GM18951 (cell line): ENCODE data around the gene MEF2B.

ENCODE experiments used
- POLR2A ChIP-seq: IDR thresholded peaks from 4 replicates; pipeline ENCODE4 v1.6.1; 2011; ENCODE audit warnings: mild to moderate bottlenecking; ENCODE audit not compliant: insufficient read length, insufficient read depth; ENCODE audit errors: extremely low read depth
- in situ Hi-C: fragments of 300-500 bp; cut with MboI; formaldehyde crosslinking; loops from one replicate; pipeline ENCODE4 v1.12.0; 2022; ENCODE audit warnings: low sequenced_read_pairs, mixed read lengths, inconsistent platforms; ENCODE audit not compliant: unreplicated experiment

The MEF2B gene

DNA sequence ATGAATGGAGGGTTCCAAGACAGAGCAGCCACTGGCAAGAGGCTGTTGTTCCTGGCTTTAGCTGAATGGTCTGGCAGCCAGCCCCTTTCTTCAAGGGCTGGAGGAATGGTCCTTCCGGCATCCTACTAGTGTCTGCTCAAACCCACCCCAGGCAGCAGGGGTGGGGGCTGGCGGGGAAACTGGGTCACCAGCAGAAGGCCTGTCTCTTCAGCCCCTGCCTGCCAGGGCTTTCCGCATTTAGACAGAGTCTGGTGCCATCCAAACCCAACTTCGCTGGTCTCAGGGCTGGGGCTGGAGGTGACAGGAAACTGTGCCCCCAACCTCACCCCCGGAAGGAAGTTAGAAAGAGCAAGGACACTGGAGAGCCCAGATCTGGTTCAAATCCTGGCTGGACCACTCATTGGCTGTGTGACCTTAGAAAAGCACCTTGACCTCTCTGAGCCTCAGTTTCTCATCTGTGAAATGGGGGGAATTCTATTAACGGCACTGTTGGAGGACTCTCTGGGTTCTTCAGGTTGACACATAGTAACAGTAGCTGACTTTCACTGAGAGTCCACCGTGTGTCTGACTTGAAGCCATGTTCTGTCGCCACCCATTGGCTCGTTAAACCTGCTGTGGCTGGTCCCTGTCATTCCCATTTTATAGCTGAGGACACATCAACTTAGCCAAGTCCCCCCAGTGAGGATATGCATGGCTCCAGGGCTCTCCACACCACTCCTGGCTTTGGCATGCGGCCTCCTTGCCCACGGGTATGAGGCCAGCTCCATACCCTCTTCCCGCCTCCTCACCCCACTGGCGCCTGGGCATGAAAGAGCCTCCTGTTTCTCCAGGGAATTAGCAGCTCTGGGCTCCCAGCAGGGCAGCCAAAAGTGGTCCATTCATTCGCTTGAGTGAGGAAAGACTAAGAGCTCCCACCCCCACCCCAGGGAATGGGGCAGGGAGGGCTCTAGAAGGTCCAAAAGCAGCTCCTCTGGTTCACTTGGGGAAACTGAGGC lies 35.6 kb upstream of the MEF2B start:
- TF ChIP-seq POLR2A = no peak
- in situ Hi-C loops = no loop called here

DNA sequence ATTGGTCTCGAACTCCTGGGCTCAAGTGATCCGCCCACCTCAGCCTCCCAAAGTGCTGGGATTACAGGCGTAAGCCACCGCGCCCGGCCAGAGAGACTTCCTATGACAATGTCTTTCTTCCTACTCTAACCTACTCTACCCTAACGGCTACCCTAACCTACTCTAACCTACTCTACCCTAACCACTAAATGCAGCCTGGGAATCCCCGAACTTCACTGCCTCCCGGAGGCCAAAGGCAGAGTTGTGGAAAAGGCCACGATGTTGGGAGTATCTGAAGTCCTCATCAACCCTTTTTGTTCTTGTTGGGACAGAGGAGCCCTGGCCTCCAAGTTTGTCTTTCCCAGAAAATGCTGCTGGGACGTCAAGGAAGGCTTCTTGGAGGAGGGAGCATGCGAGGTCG lies 34.1 kb upstream of the MEF2B start:
- in situ Hi-C loops = no loop called here
- TF ChIP-seq POLR2A = no peak

DNA sequence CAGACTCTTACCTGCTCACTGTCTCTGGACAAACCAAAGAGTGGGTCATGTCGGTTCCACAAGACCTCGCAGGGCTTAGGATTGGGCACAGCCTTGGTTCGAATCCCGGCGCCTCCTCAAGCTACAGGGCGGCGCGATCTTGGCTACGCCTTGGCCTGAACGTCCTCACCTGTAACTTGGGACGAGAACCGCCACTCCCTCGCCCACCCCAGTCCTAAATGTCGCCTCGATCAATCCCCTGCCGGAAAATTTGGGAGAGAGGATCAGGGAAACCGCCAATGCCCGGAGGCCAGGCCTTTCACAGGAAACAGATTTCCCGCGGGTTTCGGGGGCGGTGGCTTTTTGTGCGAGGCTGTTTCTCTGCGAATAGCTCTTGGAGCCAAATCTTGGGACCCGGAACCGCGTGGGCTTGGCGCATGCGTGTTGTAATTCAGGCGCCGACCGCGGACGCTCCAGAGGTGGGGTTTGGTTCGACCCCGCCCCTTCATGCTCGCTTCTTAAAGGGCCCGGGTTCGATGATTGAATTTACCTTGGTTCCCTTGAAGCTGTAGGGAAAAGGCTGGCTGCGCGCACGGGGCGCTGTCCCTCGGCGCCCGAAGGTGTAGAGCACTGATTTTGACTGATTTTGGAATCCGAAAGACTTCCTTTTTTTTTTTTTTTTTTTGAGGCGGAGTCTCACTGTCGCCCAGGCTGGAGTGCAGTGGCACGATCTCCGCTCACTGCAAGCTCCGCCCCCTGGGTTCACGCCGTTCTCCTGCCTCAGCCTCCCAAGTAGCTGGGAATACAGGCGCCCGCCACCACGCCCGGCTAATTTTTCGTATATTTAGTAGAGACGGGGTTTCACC lies 33.2 kb upstream of the MEF2B start, which contains the start of gene NR2C2AP:
TSS of gene NR2C2AP (minus strand) at position 403 of the 845 bp plus-strand sequence. CDS start at position 49, 354 bp downstream.
- in situ Hi-C loops = no loop called here
- peak; percentile 64 for TF ChIP-seq POLR2A

DNA sequence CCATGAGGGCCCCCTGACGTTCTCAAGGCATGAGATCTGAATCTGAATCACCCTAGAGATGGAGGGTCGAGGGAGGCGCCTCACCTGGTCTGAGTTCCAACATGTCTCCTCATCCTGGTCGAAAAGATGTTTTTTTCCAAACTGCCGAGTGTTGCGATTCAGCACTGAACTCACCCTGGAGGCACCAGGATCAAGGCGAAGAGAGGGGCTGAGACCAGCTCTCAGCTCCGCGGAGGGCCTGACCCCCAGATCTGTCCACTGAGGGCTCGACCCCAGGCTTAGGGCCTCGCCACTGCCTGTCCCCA lies 32.6 kb upstream of the MEF2B start:
- in situ Hi-C loops = no loop called here
- TF ChIP-seq POLR2A = no peak

DNA sequence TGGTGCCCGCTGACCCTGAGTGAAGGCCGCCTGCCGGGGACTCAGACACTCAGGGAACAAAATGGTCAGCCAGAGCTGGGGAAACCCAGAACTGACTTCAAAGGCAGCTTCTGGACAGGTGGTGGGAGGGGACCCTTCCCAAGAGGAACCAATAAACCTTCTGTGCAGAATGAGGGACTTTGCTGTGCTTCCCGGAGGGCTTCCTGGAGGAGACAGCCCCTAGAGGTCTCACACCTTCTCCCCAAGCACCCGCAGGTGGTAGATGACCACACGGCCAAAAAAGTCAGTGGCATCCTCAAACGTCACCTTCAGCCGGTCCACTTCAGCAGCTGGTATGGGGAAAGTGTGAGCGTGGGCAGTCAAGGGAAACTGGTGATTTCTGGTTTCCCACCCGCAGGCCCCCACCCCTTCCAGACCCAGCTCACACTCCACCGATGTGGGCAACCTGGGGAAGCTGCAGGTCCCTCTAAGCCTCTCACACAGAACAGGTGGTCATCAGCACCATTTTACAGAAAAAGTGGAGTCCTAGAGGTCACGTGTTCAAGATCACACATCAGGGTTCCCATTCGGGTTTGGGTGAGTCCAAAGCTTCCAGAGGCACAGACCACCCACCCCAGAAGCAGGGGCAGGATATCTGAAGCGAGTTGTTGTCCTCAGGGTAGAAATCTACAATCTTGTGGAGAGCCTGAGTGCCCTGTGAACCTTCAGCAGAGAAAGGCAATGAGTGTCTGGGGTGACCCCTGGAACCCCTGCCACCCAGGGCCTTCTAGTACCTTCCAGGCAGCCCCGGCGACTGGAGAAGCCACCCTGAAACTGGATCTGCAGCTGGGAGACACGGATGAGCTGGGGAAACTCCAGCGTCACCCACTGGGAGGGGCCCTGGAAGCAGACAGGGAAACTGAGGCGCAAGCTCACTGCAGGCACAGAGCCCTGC lies 31.9 kb upstream of the MEF2B start:
- in situ Hi-C loops = no loop called here
- TF ChIP-seq POLR2A = peak; percentile 11

DNA sequence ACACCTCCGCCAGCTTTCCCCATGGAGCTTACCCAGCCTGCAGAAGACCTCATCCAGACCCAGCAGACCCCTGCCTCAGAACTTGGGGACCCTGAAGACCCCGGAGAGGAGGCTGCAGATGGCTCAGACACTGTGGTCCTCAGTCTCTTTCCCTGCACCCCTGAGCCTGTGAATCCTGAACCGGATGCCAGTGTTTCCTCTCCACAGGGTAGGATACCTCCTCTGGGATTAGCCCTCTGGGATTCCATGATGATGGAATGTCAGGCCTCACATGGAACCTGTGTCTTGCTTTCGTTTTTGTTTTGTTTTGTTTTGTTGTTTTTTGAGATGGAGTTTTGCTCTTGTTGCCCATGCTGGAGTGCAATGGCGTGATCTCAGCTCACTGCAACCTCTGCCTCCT lies 23.9 kb upstream of the MEF2B start:
- in situ Hi-C loops = loop anchor here (25.0 kb wide), 1 partner anchor 293 kb away; no protein-coding TSS in a partner anchor
- no peak for TF ChIP-seq POLR2A

DNA sequence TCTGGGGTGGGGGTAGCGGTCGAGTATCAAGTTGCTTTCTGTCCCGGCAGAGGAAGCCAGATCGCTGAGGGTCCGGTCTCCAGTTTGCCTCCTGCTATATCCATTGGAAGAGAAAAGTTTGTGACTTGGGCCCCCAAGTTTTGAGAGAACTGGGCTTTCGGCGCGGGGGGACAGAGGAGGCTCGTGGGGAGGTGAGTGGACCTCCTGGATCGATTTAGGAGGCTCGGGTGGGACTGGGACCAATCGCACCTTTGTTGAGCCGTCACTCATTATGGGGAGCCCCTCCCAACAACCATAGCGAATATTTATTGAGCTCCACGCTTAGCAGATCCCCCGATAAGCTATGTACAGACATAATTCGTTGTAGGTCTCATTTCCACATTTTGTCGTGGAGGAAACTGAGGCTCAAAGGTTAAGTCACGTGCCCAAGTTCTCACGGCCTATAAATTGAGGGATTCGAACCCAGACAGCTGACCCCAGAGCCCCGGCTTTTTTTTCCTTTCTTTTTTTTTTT lies 22.9 kb upstream of the MEF2B start:
- in situ Hi-C loops = loop anchor here (25.0 kb wide), 1 partner anchor 294 kb away; no protein-coding TSS in a partner anchor
- TF ChIP-seq POLR2A = peak; percentile 61

DNA sequence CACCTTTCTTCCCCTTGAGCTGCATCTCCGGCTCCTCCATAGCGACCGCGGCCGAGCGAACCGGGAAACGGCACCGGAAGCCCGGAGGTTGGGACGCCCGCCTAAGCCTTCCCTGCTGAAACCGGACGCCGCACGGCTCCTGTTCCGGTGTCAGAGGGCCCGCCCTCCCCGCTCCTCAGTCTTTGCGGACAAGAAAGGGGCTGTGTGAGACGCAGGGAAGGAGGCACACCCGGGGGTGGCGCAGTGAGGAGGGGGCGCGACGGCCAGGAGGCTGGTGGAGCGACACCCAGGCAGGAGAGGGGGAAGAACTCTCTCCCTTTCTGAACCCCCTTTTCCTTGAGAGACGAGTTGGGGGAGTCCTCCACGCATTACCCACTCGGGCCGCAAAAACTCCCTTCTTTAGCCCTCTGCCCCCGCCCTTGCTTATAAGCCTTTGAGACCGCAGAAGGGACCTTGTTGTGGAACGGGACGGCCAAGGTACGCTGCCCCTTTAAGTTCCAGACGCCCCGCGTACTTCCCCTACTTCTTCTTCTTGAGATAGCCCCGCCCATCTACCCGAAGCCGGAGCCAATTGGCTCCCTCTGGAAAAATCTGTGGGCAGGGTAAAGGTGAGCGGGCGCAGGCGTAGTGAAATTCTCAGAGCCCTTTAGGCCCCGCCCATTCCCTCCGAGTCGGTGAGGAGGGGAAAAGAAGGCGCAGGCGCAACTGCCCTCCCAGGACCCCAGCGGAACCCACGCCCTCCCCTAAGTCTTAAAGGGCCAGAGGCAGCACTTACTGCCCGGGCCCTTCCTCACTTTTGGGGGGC lies 22.2 kb upstream of the MEF2B start, which contains the start of the genes BORCS8 and RFXANK:
TSS of gene BORCS8 (minus strand) at position 75 of the 805 bp plus-strand sequence. CDS start at position 40, 35 bp downstream.
TSS of gene RFXANK (plus strand) at position 181 of the 805 bp plus-strand sequence. CDS start 1,689 bp downstream, outside the sequence.
- TF ChIP-seq POLR2A = peak; percentile 82
- in situ Hi-C loops = loop anchor here (25.0 kb wide), 1 partner anchor 295 kb away; no protein-coding TSS in a partner anchor

DNA sequence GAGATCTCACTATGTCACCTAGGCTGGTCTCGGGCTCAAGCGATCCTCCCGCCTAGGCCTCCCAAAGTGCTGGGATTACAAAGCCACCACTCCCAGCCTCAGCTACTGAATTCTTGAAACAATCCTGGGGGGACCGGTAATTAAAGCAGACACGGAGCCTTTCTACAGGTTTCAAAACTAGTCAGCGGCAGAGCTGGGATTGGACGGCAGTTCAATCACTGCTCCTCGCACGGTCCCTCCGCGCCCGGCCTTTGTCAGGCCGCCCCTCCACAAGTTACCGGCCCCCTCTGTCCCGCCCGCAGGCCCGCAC lies 21.7 kb upstream of the MEF2B start:
- TF ChIP-seq POLR2A = no peak
- in situ Hi-C loops = loop anchor here (25.0 kb wide), 1 partner anchor 296 kb away; no protein-coding TSS in a partner anchor

DNA sequence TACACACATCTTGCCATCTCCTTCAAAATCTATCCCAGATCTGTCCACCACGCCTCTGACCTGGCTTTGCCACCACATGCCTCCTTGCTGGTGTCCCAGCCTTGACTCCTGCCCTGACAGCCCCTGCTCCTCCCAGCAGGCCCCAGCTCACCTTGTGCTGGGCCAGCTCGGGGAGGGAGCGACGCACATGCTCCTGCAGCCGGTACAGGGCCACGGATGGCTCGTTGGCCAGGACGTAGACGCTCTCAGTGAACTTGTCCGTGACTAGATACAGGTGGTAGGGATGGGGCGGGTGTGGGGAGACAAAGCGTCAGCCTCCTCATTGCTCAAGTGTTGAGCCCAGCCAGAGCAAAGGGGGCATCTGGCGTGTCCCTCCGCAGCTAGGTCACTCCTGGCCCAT lies 16.7 kb upstream of the MEF2B start:
- in situ Hi-C loops = loop anchor here (25.0 kb wide), 1 partner anchor 301 kb away; no protein-coding TSS in a partner anchor
- TF ChIP-seq POLR2A = no peak
